MM.1S (cell line): ENCODE data around the gene SERPINA4.

ENCODE experiments used
- CTCF ChIP-seq: fragments of 300-600 bp; sonication (generic); IDR thresholded peaks from 2 replicates; pipeline ENCODE4 v1.5.1; 2016; ENCODE audit warnings: antibody characterized with exemption, low read length, mixed read lengths
- EZH2 ChIP-seq: fragments of 300-600 bp; sonication (generic); optimal IDR thresholded peaks from 2 replicates; pipeline ENCODE3; 2017; ENCODE audit warnings: low read depth, mild to moderate bottlenecking, antibody characterized with exemption, low read length, mixed read lengths
- EZH2phosphoT487 ChIP-seq: fragments of 300-600 bp; sonication (generic); IDR thresholded peaks from 2 replicates; pipeline ENCODE4 v1.6.1; 2018; ENCODE audit warnings: antibody characterized with exemption, low read length

GRCh38 chr14:94588311-94588710 lies 27.1 kb downstream of the SERPINA4 start:
- TF ChIP-seq EZH2 (no peak), CTCF (no peak), EZH2phosphoT487 (no peak)
